GM19468 (cell line): ENCODE data around the gene ACAN.

Experiments
- ATAC-seq: cut with Tn5 transposase; IDR thresholded peaks from one replicate; pipeline ENCODE4 v1.9.1; 2021; ENCODE audit warnings: mild to moderate bottlenecking, moderate library complexity, moderate number of reproducible peaks; ENCODE audit not compliant: unreplicated experiment; ENCODE audit errors: extremely low read depth

ACAN gene

GRCh38 chr15:88898736-88899135, 95.5 kb downstream of the ACAN start:
- no peak for ATAC-seq

- ATAC-seq, result no peak
Measured at GRCh38 chr15:88899251-88899650, 96.0 kb downstream of the ACAN start.

- no peak for ATAC-seq
Measured at GRCh38 chr15:88900309-88900981, 97.2 kb downstream of the ACAN start.

GRCh38 chr15:88900982-88901418, 97.8 kb downstream of the ACAN start:
- ATAC-seq, result no peak

- no peak for ATAC-seq
Measured at GRCh38 chr15:88901508-88902220, 98.4 kb downstream of the ACAN start.

- no peak for ATAC-seq
Measured at GRCh38 chr15:88902221-88902835, 99.1 kb downstream of the ACAN start.

- ATAC-seq, result no peak
Measured at GRCh38 chr15:88902846-88903245, 99.6 kb downstream of the ACAN start.

GRCh38 chr15:88904257-88904623, 101.0 kb downstream of the ACAN start:
- no peak for ATAC-seq

- ATAC-seq, result peak; percentile 88
Measured at GRCh38 chr15:88904624-88905327, 101.5 kb downstream of the ACAN start.

GRCh38 chr15:88905576-88905975, 102.3 kb downstream of the ACAN start:
- no peak for ATAC-seq

- ATAC-seq, result no peak
Measured at GRCh38 chr15:88906130-88906529, 102.9 kb downstream of the ACAN start.

- ATAC-seq, result no peak
Measured at GRCh38 chr15:88906551-88906950, 103.3 kb downstream of the ACAN start.

- no peak for ATAC-seq
Measured at GRCh38 chr15:88907111-88907510, 103.9 kb downstream of the ACAN start.

GRCh38 chr15:88908123-88908522, 104.9 kb downstream of the ACAN start:
- ATAC-seq, result no peak

- no peak for ATAC-seq
Measured at GRCh38 chr15:88908697-88909621, 105.7 kb downstream of the ACAN start.

- no peak for ATAC-seq
Measured at GRCh38 chr15:88909956-88910831, 107.0 kb downstream of the ACAN start.

GRCh38 chr15:88911766-88912118, 108.5 kb downstream of the ACAN start:
- ATAC-seq, result no peak

- no peak for ATAC-seq
Measured at GRCh38 chr15:88912500-88912921, 109.3 kb downstream of the ACAN start.
